ENCODE results near the gene CCDC57.

CCDC57 gene

GRCh38 chr17:82244413-82245133 is 31.9 kb upstream of the CCDC57 start:
- whole genome bisulfite sequencing, result 93% methylated on average over 39 of the region's 39 CpGs
- H3K9ac ChIP-seq (ENCODE audit: low read depth, low read length), result no peak overlapping the region
- no peaks in the 10 kb centered on the region for H3K4me1 ChIP-seq (ENCODE audit: insufficient read depth, low read length)

GRCh38 chr17:82243648-82244412 is 31.2 kb upstream of the CCDC57 start:
- no peaks in the 10 kb centered on the region for H3K4me1 ChIP-seq (ENCODE audit: insufficient read depth, low read length)

More at GRCh38 chr17:82244413-82245133, 31.9 kb upstream of the CCDC57 start:
- H3K36me3 ChIP-seq (ENCODE audit: insufficient read depth, low read length), result peaks cover 78% of the 10 kb centered on the region
- no peak overlapping the region for H3K27ac ChIP-seq (ENCODE audit: low read depth, low read length)
- H3K4me3 ChIP-seq (ENCODE audit: low read length), result no peak overlapping the region
- H3K27me3 ChIP-seq (ENCODE audit: insufficient read depth, low read length), result no peaks in the 10 kb centered on the region
- H3K9me3 ChIP-seq (ENCODE audit: insufficient read depth, low read depth, low read length), result no peaks in the 10 kb centered on the region

GRCh38 chr17:82242977-82243647 is 30.5 kb upstream of the CCDC57 start:
- Histone ChIP-seq H3K36me3 (ENCODE audit: insufficient read depth, low read length) (peaks cover 68% of the 10 kb centered on the region), H3K4me3 (ENCODE audit: low read length) (no peak overlapping the region), H3K9ac (ENCODE audit: low read depth, low read length) (no peak overlapping the region), H3K27ac (ENCODE audit: low read depth, low read length) (no peak overlapping the region), H3K4me1 (ENCODE audit: insufficient read depth, low read length) (no peaks in the 10 kb centered on the region), H3K27me3 (ENCODE audit: insufficient read depth, low read length) (no peaks in the 10 kb centered on the region), H3K9me3 (ENCODE audit: insufficient read depth, low read depth, low read length) (no peaks in the 10 kb centered on the region)
- WGBS, result 95% methylated on average over 29 of the region's 29 CpGs

More at GRCh38 chr17:82243648-82244412, 31.2 kb upstream of the CCDC57 start:
- WGBS, result 96% methylated on average over 19 of the region's 19 CpGs
- H3K27ac ChIP-seq (ENCODE audit: low read depth, low read length), result no peak overlapping the region
- H3K4me3 ChIP-seq (ENCODE audit: low read length), result no peak overlapping the region
- H3K27me3 ChIP-seq (ENCODE audit: insufficient read depth, low read length), result no peaks in the 10 kb centered on the region
- H3K9me3 ChIP-seq (ENCODE audit: insufficient read depth, low read depth, low read length), result no peaks in the 10 kb centered on the region
- H3K36me3 ChIP-seq (ENCODE audit: insufficient read depth, low read length), result peaks cover 72% of the 10 kb centered on the region
- no peak overlapping the region for H3K9ac ChIP-seq (ENCODE audit: low read depth, low read length)

- no peak overlapping the region for H3K4me3 ChIP-seq (ENCODE audit: low read length)
- no peaks in the 10 kb centered on the region for H3K4me1 ChIP-seq (ENCODE audit: insufficient read depth, low read length)
- H3K36me3 ChIP-seq (ENCODE audit: insufficient read depth, low read length), result peaks cover 64% of the 10 kb centered on the region
- H3K9me3 ChIP-seq (ENCODE audit: insufficient read depth, low read depth, low read length), result no peaks in the 10 kb centered on the region
- H3K9ac ChIP-seq (ENCODE audit: low read depth, low read length), result no peak overlapping the region
- 95% methylated on average over 24 of the region's 24 CpGs for WGBS
- H3K27me3 ChIP-seq (ENCODE audit: insufficient read depth, low read length), result no peaks in the 10 kb centered on the region
- H3K27ac ChIP-seq (ENCODE audit: low read depth, low read length), result no peak overlapping the region
Observed at GRCh38 chr17:82242698-82242976, 30.0 kb upstream of the CCDC57 start.

- peaks cover 58% of the 10 kb centered on the region for H3K36me3 ChIP-seq (ENCODE audit: insufficient read depth, low read length)
- no peak overlapping the region for H3K9ac ChIP-seq (ENCODE audit: low read depth, low read length)
- no peak overlapping the region for H3K27ac ChIP-seq (ENCODE audit: low read depth, low read length)
- WGBS, result 91% methylated on average over 19 of the region's 20 CpGs
- no peak overlapping the region for H3K4me3 ChIP-seq (ENCODE audit: low read length)
- H3K9me3 ChIP-seq (ENCODE audit: insufficient read depth, low read depth, low read length), result no peaks in the 10 kb centered on the region
- H3K27me3 ChIP-seq (ENCODE audit: insufficient read depth, low read length), result no peaks in the 10 kb centered on the region
- H3K4me1 ChIP-seq (ENCODE audit: insufficient read depth, low read length), result no peaks in the 10 kb centered on the region
Observed at GRCh38 chr17:82241926-82242697, 29.5 kb upstream of the CCDC57 start.

GRCh38 chr17:82241183-82241925 is 28.7 kb upstream of the CCDC57 start:
- no peak overlapping the region for H3K4me3 ChIP-seq (ENCODE audit: low read length)
- H3K27ac ChIP-seq (ENCODE audit: low read depth, low read length), result no peak overlapping the region
- WGBS, result 95% methylated on average over 27 of the region's 27 CpGs
- H3K9ac ChIP-seq (ENCODE audit: low read depth, low read length), result no peak overlapping the region
- no peaks in the 10 kb centered on the region for H3K27me3 ChIP-seq (ENCODE audit: insufficient read depth, low read length)
- no peaks in the 10 kb centered on the region for H3K9me3 ChIP-seq (ENCODE audit: insufficient read depth, low read depth, low read length)
- H3K4me1 ChIP-seq (ENCODE audit: insufficient read depth, low read length), result no peaks in the 10 kb centered on the region
- H3K36me3 ChIP-seq (ENCODE audit: insufficient read depth, low read length), result peaks cover 51% of the 10 kb centered on the region

- Histone ChIP-seq H3K4me3 (ENCODE audit: low read length) (no peak overlapping the region), H3K27ac (ENCODE audit: low read depth, low read length) (no peak overlapping the region), H3K4me1 (ENCODE audit: insufficient read depth, low read length) (0 out of 2 replicates have a peak, but pooled peaks cover 3% of the 10 kb centered on the region), H3K36me3 (ENCODE audit: insufficient read depth, low read length) (peaks cover 44% of the 10 kb centered on the region), H3K9ac (ENCODE audit: low read depth, low read length) (no peak overlapping the region), H3K27me3 (ENCODE audit: insufficient read depth, low read length) (no peaks in the 10 kb centered on the region), H3K9me3 (ENCODE audit: insufficient read depth, low read depth, low read length) (no peaks in the 10 kb centered on the region)
- WGBS, result 93% methylated on average over 20 of the region's 20 CpGs
Observed at GRCh38 chr17:82240506-82241182, 28.0 kb upstream of the CCDC57 start.

GRCh38 chr17:82239926-82240505 is 27.4 kb upstream of the CCDC57 start:
- Histone ChIP-seq H3K36me3 (ENCODE audit: insufficient read depth, low read length) (peaks cover 37% of the 10 kb centered on the region), H3K4me3 (ENCODE audit: low read length) (no peak overlapping the region), H3K27me3 (ENCODE audit: insufficient read depth, low read length) (no peaks in the 10 kb centered on the region), H3K9me3 (ENCODE audit: insufficient read depth, low read depth, low read length) (no peaks in the 10 kb centered on the region), H3K27ac (ENCODE audit: low read depth, low read length) (no peak overlapping the region), H3K9ac (ENCODE audit: low read depth, low read length) (no peak overlapping the region), H3K4me1 (ENCODE audit: insufficient read depth, low read length) (0 out of 2 replicates have a peak, but pooled peaks cover 3% of the 10 kb centered on the region)
- WGBS, result 92% methylated on average over 22 of the region's 22 CpGs

GRCh38 chr17:82239401-82239925 is 26.8 kb upstream of the CCDC57 start:
- H3K36me3 ChIP-seq (ENCODE audit: insufficient read depth, low read length), result peaks cover 32% of the 10 kb centered on the region
- H3K27me3 ChIP-seq (ENCODE audit: insufficient read depth, low read length), result no peaks in the 10 kb centered on the region
- 0 out of 2 replicates have a peak, but pooled peaks cover 3% of the 10 kb centered on the region for H3K4me1 ChIP-seq (ENCODE audit: insufficient read depth, low read length)
- no peaks in the 10 kb centered on the region for H3K9me3 ChIP-seq (ENCODE audit: insufficient read depth, low read depth, low read length)
- 94% methylated on average over 17 of the region's 17 CpGs for WGBS
- H3K27ac ChIP-seq (ENCODE audit: low read depth, low read length), result no peak overlapping the region
- H3K4me3 ChIP-seq (ENCODE audit: low read length), result no peak overlapping the region
- H3K9ac ChIP-seq (ENCODE audit: low read depth, low read length), result no peak overlapping the region
